ENCODE data around the gene ZDHHC14.

The ZDHHC14 gene

DNA sequence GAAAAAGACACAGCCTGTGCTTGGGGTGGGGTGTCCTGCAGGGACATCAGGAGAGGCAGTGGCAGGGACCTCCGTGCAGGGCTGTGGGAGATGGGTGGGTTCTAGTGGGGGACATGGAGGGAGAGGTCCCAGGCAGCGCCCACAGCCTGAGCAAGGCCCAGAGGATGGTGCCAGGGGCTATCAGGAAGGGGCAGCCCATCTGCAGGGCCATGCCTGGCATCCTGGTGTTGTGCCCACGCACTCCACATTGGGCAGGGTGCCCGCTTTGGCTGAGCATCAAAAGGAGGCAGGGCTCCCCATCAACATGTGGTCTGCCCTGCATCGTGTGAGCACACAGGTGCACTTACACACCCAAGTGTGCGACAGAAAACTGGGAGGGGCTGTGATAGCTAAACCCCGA lies 257.8 kb downstream of the ZDHHC14 start:
- peaks cover 16 to 42% of the 10 kb centered on the region in 2 donors for H3K36me3 Mint-ChIP-seq
- DNase-seq, result no peak

DNA sequence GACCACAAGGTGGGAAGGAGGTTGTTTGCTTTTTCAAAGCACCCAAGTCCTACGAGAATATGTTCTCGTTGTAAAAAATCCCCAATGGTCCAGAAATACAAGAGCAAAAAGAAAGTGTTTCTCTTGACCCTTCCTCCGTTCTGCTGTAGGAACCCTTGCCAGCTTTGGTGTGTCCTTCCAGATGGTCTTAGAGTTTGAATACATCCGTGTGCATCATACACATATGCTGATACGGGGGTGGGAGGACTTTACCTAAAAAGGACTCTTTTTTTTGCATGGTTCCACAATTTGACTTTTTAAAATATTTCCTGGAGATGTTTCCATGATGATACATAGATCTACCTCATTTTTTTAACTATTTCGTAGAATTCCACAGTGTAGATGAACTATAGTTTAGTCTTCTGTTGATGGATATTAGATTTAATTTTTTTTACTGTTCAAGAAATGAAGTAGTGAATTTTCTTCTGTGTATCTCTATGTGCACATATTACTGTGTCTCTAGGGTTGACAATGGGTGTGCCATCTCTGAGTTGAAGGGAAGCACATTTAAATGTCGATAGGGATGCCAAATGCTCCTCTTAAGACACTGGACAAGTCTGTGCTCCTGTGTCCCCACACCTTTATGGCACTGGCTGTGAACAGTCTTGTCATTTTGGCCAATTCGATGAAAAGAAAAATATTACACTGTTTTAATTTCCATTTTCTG lies 259.9 kb downstream of the ZDHHC14 start:
- DNase-seq (no peak), ATAC-seq (replicated peaks) (no peak)
- peaks cover 22 to 52% of the 10 kb centered on the region in 2 donors for H3K36me3 Mint-ChIP-seq
- peaks cover 0 to 10% of the 10 kb centered on the region in 2 donors for H3K27me3 Mint-ChIP-seq
- H3K4me3 Mint-ChIP-seq, result no peak overlapping the region
- H3K27ac Mint-ChIP-seq, result no peak overlapping the region
- H3K4me1 Mint-ChIP-seq, result peaks cover 19 to 25% of the 10 kb centered on the region in 2 donors
- H3K9me3 Mint-ChIP-seq, result no peaks in the 10 kb centered on the region

More for the DNA sequence above, 257.8 kb downstream of the ZDHHC14 start:
- ATAC-seq (replicated peaks), result no peak
- peaks cover 0 to 15% of the 10 kb centered on the region in 2 donors for H3K4me1 Mint-ChIP-seq
- no peaks in the 10 kb centered on the region for H3K9me3 Mint-ChIP-seq
- peak overlapping the region in 1 of 2 donors; percentile 11 for H3K4me3 Mint-ChIP-seq
- peak overlapping the region; percentile 9 for H3K27ac Mint-ChIP-seq
- H3K27me3 Mint-ChIP-seq, result peaks cover 0 to 5% of the 10 kb centered on the region in 2 donors

DNA sequence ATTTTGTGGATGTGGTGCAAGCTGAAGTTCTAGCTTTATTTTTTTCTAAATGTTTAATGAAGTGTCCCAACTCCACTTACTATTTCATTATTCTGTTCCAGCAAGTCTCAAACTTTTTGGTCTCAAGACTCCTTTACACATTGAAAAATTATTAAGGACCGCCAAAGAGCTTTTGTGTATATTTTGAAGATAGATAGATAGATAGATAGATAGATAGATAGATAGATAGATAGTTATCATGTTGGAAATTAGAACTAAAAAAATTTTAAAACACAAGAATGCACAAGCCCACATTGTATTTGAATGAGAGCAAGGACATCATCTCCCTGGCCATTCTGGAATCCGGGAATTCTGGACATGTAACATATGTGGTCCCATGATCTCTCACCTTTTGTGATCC lies 260.8 kb downstream of the ZDHHC14 start:
- Mint-ChIP-seq H3K27me3 (peaks cover 0 to 10% of the 10 kb centered on the region in 2 donors), H3K4me1 (peaks cover 23 to 25% of the 10 kb centered on the region in 2 donors), H3K4me3 (no peak overlapping the region), H3K9me3 (no peaks in the 10 kb centered on the region), H3K27ac (no peak overlapping the region), H3K36me3 (peaks cover 21 to 48% of the 10 kb centered on the region in 2 donors)
- DNase-seq, result no peak
- no peak for ATAC-seq (replicated peaks)

DNA sequence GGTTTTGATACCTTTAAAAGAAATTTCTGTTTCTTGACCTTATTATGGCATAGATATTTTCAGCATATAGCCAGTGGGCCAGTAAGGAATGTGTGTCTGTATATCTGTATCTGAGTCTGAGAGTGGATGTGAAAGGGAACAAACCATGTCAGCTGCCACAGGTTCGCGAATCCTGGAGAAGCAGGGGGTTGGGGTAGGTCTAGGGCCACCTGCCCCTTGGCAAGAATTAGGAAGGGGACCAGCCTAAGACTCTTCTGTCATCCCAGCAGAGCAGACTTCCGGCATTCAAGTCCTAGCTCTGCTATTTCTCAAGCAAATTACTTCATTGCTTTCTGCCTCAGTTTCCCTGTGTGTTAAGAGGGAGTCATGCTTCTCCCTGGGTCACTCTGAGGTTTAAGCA lies 261.7 kb downstream of the ZDHHC14 start:
- Mint-ChIP-seq H3K4me1 (peaks cover 26 to 31% of the 10 kb centered on the region in 2 donors), H3K9me3 (no peaks in the 10 kb centered on the region), H3K4me3 (no peak overlapping the region), H3K27me3 (peaks cover 0 to 10% of the 10 kb centered on the region in 2 donors), H3K27ac (no peak overlapping the region), H3K36me3 (peaks cover 22 to 50% of the 10 kb centered on the region in 2 donors)
- DNase-seq (no peak), ATAC-seq (replicated peaks) (no peak)

DNA sequence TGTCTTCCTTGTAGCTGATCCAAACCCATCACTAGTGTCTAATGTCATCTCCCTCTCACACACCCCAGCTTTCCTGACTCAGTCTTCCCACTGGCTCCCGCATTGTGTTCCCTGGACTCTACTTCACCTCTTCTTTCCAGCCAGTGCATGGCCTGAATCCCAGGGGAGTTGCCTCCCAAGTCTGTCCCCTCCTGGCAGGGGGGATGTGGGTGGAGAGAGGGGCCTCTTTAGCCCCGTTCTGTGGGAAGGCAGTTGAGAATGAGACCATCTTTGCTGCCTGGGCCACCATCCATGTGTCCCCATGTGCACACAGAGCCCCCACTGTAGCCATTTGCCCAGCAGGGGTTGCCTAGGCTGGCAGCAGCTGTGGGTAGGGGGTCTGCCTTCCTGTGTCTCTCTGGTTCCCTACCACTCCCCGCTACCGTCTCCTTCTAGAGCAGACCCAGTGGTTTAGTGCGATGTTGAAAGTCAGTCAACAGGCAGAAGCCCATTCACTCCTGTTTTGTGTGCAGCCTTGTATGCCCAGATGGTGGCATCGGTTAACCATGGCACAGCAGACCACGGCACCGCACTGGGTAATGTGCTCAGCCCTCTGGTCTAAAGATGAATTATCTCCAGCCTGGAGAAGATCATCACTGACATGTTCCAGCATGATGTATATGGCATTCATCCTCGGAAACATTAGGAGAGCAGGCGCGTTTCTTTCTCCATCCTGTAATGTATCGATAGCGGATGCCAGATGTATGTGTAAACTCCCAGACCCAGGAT lies 263.2 kb downstream of the ZDHHC14 start:
- H3K4me1 Mint-ChIP-seq, result peaks cover 23 to 34% of the 10 kb centered on the region in 2 donors
- H3K36me3 Mint-ChIP-seq, result peaks cover 28 to 45% of the 10 kb centered on the region in 2 donors
- no peak overlapping the region for H3K4me3 Mint-ChIP-seq
- H3K27ac Mint-ChIP-seq, result no peak overlapping the region
- H3K9me3 Mint-ChIP-seq, result no peaks in the 10 kb centered on the region
- ATAC-seq (replicated peaks) (peak; percentile 34 to 52), DNase-seq (no peak)
- peaks cover 0 to 4% of the 10 kb centered on the region in 2 donors for H3K27me3 Mint-ChIP-seq

DNA sequence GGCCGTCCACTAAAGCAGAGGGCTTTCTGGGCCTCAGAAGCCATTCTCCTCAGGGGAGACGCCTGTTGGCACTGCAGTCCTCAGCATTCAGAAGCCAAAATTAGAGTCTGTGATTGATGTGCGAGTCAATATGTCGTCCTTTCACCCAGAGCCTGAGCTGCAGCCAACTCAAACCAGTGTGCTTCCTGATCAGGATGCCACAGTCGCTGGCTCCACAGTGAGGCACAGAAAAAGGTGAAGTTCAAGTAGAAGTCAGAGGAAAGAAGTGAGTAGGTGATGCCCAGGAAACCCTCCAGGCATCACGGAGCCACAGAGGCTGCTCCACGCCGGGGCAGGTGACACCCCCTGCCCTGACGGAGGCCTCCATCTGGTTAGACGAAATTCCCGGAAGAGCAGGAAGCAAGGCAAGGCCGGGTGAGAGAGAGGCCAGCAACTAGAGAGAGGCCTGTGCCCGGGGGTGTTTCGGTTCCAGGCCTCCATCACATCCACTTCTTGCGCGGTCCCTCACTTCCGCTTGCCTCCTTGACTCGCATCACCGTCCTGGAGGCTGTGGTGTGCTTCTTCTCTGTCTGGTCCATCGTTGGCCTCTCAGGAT lies 264.3 kb downstream of the ZDHHC14 start:
- no peak overlapping the region for H3K4me3 Mint-ChIP-seq
- H3K36me3 Mint-ChIP-seq, result peaks cover 28 to 45% of the 10 kb centered on the region in 2 donors
- H3K4me1 Mint-ChIP-seq, result peaks cover 18 to 34% of the 10 kb centered on the region in 2 donors
- no peaks in the 10 kb centered on the region for H3K9me3 Mint-ChIP-seq
- H3K27ac Mint-ChIP-seq, result peak overlapping the region; percentile 9
- peaks cover 0 to 4% of the 10 kb centered on the region in 2 donors for H3K27me3 Mint-ChIP-seq
- no peak for DNase-seq
- ATAC-seq (replicated peaks), result no peak

DNA sequence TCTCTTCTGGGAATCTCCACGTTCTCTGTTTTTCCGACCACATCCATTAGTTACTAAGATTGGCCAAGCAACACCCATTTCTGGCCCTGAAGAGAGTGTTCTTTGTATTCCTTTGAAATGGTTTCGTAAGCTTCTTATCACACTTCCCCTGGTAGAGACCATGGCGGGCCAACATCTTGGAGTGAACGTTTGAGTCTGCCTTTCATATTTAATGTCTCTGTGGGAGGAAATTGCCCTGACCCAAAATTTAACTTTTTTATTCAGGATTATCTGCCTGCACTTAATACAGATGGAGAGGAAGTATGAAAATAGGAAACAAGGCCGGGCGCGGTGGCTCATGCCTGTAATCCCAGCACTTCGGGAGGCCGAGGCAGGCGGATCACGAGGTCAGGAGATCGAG lies 265.0 kb downstream of the ZDHHC14 start:
- H3K4me1 Mint-ChIP-seq, result peaks cover 17 to 34% of the 10 kb centered on the region in 2 donors
- DNase-seq (no peak), ATAC-seq (replicated peaks) (no peak)
- H3K4me3 Mint-ChIP-seq, result no peak overlapping the region
- H3K9me3 Mint-ChIP-seq, result no peaks in the 10 kb centered on the region
- H3K27ac Mint-ChIP-seq, result peak overlapping the region; percentile 21
- peaks cover 0 to 4% of the 10 kb centered on the region in 2 donors for H3K27me3 Mint-ChIP-seq
- H3K36me3 Mint-ChIP-seq, result peaks cover 28 to 42% of the 10 kb centered on the region in 2 donors

DNA sequence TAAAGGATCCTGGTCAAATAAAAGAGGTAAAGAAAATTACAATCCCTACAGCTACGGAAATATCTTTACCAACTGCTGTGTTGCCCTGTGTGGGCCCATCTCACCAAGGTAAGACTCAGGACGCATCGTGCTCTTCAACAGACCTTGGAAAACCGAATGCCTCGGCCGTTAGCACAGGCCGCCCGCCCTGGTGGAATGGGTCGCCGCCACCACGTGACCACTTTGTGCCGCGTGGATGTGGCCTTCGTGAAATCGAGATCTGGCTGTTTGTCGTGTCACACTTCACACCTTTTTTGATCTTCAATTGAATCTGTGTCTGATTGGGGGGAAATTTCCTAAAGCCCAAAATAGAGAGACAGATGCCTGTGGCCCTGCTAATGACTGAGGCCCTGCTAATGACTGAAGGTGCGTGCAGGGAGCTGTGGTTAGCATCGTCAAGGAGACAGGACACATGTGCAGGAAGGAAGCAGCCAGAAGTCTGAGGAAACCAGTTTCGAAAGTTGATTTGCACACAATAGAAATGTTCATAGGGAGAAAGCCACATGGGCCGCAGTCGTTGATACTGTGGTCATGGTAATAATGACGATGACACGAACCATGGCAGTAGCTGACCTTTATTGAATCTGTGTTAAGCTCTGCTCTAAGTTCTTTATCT lies 266.4 kb downstream of the ZDHHC14 start:
- H3K27ac Mint-ChIP-seq, result no peak overlapping the region

DNA sequence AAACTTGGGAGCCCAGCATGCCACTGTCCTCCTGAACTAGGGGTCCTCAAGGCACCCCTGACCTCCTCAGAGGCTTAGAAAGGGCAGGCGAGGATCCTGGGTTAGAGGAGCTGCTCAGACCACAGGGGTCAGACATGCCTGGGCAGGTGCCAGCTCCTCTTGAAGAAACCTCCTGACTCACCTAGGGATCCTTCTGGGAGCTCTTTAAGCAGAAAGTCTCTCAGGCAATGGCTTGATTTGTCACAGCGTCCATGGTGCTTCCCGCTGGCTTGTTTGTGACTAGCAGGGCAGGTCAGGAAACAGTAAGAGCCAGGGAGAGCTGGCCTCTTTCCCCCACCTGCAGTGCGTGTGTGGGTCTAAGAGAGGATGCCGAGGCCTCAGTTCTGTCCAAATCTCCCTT lies 267.6 kb downstream of the ZDHHC14 start:
- Mint-ChIP-seq H3K4me1 (peaks cover 17 to 34% of the 10 kb centered on the region in 2 donors), H3K27me3 (peaks cover 0 to 4% of the 10 kb centered on the region in 2 donors), H3K9me3 (no peaks in the 10 kb centered on the region), H3K36me3 (peaks cover 39 to 52% of the 10 kb centered on the region in 2 donors), H3K4me3 (no peak overlapping the region), H3K27ac (peak overlapping the region; percentile 75)
- DNase-seq, result no peak
- ATAC-seq (replicated peaks), result no peak

More for the DNA sequence above, 266.4 kb downstream of the ZDHHC14 start:
- H3K4me3 Mint-ChIP-seq, result no peak overlapping the region
- H3K9me3 Mint-ChIP-seq, result no peaks in the 10 kb centered on the region
- peaks cover 17 to 34% of the 10 kb centered on the region in 2 donors for H3K4me1 Mint-ChIP-seq
- peaks cover 31 to 43% of the 10 kb centered on the region in 2 donors for H3K36me3 Mint-ChIP-seq
- peak; percentile 73 to 82 for ATAC-seq (replicated peaks)
- H3K27me3 Mint-ChIP-seq, result peaks cover 0 to 4% of the 10 kb centered on the region in 2 donors
- DNase-seq, result peak; percentile 14

DNA sequence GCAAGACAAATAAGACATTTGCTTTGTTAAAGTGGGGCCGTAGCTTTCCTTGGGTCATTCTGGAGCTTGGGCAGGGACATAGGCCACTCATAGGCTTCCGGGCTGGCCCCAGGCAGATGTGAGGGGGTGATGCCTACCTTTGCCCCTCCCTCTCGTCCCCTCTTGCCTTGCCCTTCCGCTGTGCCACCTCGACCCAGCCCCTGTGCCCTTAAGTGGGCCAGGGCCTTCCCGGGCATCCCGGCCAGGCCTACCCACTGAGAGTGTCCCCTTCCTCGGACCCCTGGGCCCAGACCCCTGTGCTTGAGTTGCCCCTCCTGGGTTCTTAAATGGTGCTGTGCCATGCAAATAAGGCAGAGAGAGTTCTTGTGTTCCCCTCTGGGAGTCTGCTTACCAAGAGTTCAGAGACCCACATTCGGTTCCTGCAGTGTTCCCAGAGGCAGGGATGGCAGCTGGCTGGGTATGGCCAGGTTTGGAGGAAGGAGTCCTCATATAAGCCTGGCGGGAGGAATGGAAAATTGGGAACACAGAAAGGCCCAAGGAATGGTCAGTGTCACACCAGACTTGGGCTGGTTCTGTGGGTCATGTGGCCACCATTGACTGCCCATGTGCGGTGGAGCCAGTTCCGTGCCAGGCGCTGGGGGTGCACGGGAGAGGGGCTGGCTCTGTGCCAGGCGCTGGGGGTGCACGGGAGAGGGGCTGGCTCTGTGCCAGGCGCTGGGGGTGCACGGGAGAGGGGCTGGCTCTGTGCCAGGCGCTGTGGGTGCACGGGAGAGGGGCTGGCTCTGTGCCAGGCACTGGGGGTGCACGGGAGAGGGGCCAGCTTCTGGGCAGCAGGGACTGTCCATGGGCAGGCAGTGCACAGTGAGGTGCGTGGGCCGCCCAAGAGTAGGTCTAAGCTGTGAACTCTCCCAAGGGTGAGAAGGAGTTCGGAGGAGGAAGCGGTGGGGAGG lies 268.6 kb downstream of the ZDHHC14 start:
- Mint-ChIP-seq H3K36me3 (peaks cover 47 to 58% of the 10 kb centered on the region in 2 donors), H3K9me3 (no peaks in the 10 kb centered on the region), H3K4me1 (peaks cover 14 to 28% of the 10 kb centered on the region in 2 donors), H3K27me3 (peaks cover 0 to 4% of the 10 kb centered on the region in 2 donors), H3K4me3 (no peak overlapping the region), H3K27ac (peak overlapping the region; percentile 71)
- DNase-seq (no peak), ATAC-seq (replicated peaks) (no peak)

DNA sequence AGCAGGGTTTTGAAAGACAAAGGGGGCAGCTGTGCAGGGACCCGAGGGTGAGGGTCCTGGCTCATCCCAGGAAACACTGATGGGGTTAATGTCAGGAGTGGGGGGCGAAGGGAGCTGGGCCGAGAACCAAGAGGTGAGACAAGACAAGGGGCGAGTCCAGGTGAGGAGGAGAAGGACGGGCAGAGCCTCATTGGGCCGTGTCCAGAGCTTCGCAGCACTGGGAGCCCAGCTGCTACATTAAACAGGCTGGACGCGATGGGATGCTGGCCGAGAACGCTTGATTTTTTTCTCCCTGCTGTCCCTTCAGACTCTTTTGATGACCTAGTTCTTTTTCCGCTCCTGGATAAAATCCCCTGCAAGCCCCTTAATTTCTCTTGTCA lies 269.3 kb downstream of the ZDHHC14 start:
- DNase-seq, result no peak
- no peak for ATAC-seq (replicated peaks)
- no peak overlapping the region for H3K27ac Mint-ChIP-seq
- H3K36me3 Mint-ChIP-seq, result peaks cover 47 to 57% of the 10 kb centered on the region in 2 donors
- H3K4me1 Mint-ChIP-seq, result peaks cover 9 to 22% of the 10 kb centered on the region in 2 donors
- no peaks in the 10 kb centered on the region for H3K9me3 Mint-ChIP-seq
- no peak overlapping the region for H3K4me3 Mint-ChIP-seq
- H3K27me3 Mint-ChIP-seq, result peaks cover 0 to 4% of the 10 kb centered on the region in 2 donors

DNA sequence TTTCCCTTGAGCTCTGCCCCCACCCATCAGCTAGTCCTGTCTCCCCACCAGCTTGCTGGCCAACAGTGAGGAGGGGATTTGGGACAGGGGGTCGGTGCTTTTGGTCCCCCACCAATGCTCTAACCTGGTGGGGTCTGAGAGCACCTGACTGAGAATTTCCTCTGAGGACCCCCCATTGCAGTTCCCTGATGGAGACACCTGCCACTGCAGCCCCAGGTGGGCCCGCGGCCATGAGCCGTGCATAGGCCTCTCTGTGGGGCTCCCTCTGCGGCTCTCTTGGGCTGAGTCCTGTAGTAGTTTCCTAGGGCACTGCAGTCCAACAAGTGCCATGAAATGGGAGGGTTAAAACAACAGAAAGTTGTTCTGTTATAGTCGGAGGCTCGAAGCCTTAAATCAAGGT lies 269.8 kb downstream of the ZDHHC14 start:
- peaks cover 42 to 57% of the 10 kb centered on the region in 2 donors for H3K36me3 Mint-ChIP-seq
- H3K4me3 Mint-ChIP-seq, result no peak overlapping the region
- DNase-seq (no peak), ATAC-seq (replicated peaks) (no peak)
- no peak overlapping the region for H3K27ac Mint-ChIP-seq
- peaks cover 0 to under 1% of the 10 kb centered on the region in 2 donors for H3K27me3 Mint-ChIP-seq
- H3K4me1 Mint-ChIP-seq, result peaks cover 7 to 16% of the 10 kb centered on the region in 2 donors
- H3K9me3 Mint-ChIP-seq, result no peaks in the 10 kb centered on the region

All from stimulated activated naive B cell treated with anti-CD40 and anti-IgM and Interleukin-4, amounts not matched to agents 10 μg/mL and 1 μg/mL and 100 μg/mL, for 72 hours (primary cell).